Fibroblast of lung (primary cell): ENCODE measurements around the gene PRCC. TPM values are rescaled to one million over a fixed set of nuclear protein-coding genes. Genes with fewer than 3 reads are reported as not detected.

Source experiments
- DNase-seq, 2 donors: peaks; one replicate each; pipeline versions ENCODE4 v3.0.0 to v3.0.0-alpha.2; 2010; ENCODE audit warnings: low read depth in 2 of 2
- H2AFZ ChIP-seq: 2 replicates; pipeline ENCODE4 v1.5.1; 2012; ENCODE audit warnings: low read length, control low read depth, inconsistent platforms
- H3K27ac ChIP-seq: 2 replicates; pipeline ENCODE4 v1.5.1; 2011; ENCODE audit warnings: low read length, control low read depth; ENCODE audit not compliant: insufficient read depth
- H3K27me3 ChIP-seq: 2 replicates; pipeline ENCODE4 v1.5.1; 2011; ENCODE audit warnings: mild to moderate bottlenecking, low read length; ENCODE audit not compliant: control insufficient read depth, insufficient read depth
- H3K36me3 ChIP-seq: 2 replicates; pipeline ENCODE4 v1.5.1; 2011; ENCODE audit warnings: low read length; ENCODE audit not compliant: control insufficient read depth, insufficient read depth
- H3K4me1 ChIP-seq: 2 replicates; pipeline ENCODE4 v1.5.1; 2011; ENCODE audit warnings: low read length; ENCODE audit not compliant: control insufficient read depth, insufficient read depth; ENCODE audit errors: extremely low read depth
- H3K4me2 ChIP-seq: 2 replicates; pipeline ENCODE4 v1.5.1; 2011; ENCODE audit warnings: low read length, control low read depth; ENCODE audit not compliant: insufficient read depth; ENCODE audit errors: extremely low read depth
- H3K4me3 ChIP-seq, 4 experiments: fragments of 200-600 bp in 1 of 4; sonication (generic) in 1 of 4; replicated peaks in 1 of 4; 2 replicates each; pipeline ENCODE4 v1.5.1; 2011 to 2016; ENCODE audit warnings: low read length in 4 of 4, low read depth in 3 of 4, mild to moderate bottlenecking in 3 of 4, control low read depth in 2 of 4, inconsistent platforms in 1 of 4, mixed read lengths in 1 of 4; ENCODE audit not compliant: insufficient read depth in 1 of 4; ENCODE audit errors: control extremely low read depth in 1 of 4
- H3K79me2 ChIP-seq: 2 replicates; pipeline ENCODE4 v1.5.1; 2012; ENCODE audit warnings: mild to moderate bottlenecking, low read length, inconsistent platforms; ENCODE audit not compliant: control insufficient read depth, insufficient read depth
- H3K9ac ChIP-seq: 2 replicates; pipeline ENCODE4 v1.5.1; 2011; ENCODE audit warnings: mild to moderate bottlenecking, low read length, control low read depth; ENCODE audit not compliant: insufficient read depth
- H3K9me3 ChIP-seq: 2 replicates; pipeline ENCODE4 v1.5.1; 2012; ENCODE audit warnings: low read depth, low read length; ENCODE audit not compliant: control insufficient read depth, insufficient read depth
- H4K20me1 ChIP-seq: 2 replicates; pipeline ENCODE4 v1.5.1; 2011; ENCODE audit warnings: low read length; ENCODE audit not compliant: control insufficient read depth, insufficient read depth; ENCODE audit errors: extremely low read depth
- CTCF ChIP-seq, 2 donors: IDR thresholded peaks in 1 of 2; conservative IDR thresholded peaks in 1 of 2; 1 replicate in 1 of 2; 2 replicates in 1 of 2; pipeline ENCODE4 v1.5.1; 2011 to 2012; ENCODE audit warnings: low read length in 2 of 2, control low read depth in 1 of 2, inconsistent platforms in 1 of 2, low read depth in 1 of 2, mild to moderate bottlenecking in 1 of 2
- EZH2 ChIP-seq: IDR thresholded peaks from 2 replicates; pipeline ENCODE4 v1.5.1; 2012; ENCODE audit warnings: low read length, control low read depth, mild to moderate bottlenecking; ENCODE audit errors: missing control alignments
- polyA plus RNA-seq, 2 donors: library from polyadenylated mRNA; depleted of rRNA in 1 of 2; stranded (reverse) in 1 of 2; unstranded in 1 of 2; fragments of >200 nt; gene quantifications; 2 replicates each; pipeline ENCODE4 v1.2.1, GENCODE V29; 2011 to 2012; ENCODE audit warnings: missing spikeins in 1 of 2
- total RNA-seq: library from RNA; depleted of rRNA; stranded (reverse); fragments of >200 nt; gene quantifications from 2 replicates; pipeline ENCODE4 v1.2.1, GENCODE V29; 2014

PRCC gene
- total and polyA plus RNA-seq, 2 donors (not counting 1 experiment from before 2014, with no cell fraction given), result 13.2 to 52.0 TPM

- Histone ChIP-seq H3K27me3 (peaks cover 57% of the 10 kb centered on the region), H2AFZ (no peak overlapping the region), H3K4me2 (no peak overlapping the region), H4K20me1 (no peaks in the 10 kb centered on the region), H3K36me3 (no peaks in the 10 kb centered on the region), H3K9ac (no peak overlapping the region), H3K27ac (no peak overlapping the region), H3K9me3 (no peaks in the 10 kb centered on the region), H3K79me2 (no peaks in the 10 kb centered on the region), H3K4me1 (no peaks in the 10 kb centered on the region), H3K4me3 (no peak overlapping the region)
- peak; percentile 88 for TF ChIP-seq EZH2
- TF ChIP-seq CTCF (conservative IDR thresholded peaks at IDR 0.05 in 1 of 2, IDR thresholded peaks at IDR 0.05 in 1 of 2; ENCODE audit: low read depth in 1 of 2, low read length in 2 of 2), result no peak
- no peak for DNase-seq
Measured at GRCh38 chr1:156845953-156846545, 78.7 kb downstream of the PRCC start.

- no peaks in the 10 kb centered on the region for H3K4me1 ChIP-seq
- no peak overlapping the region for H3K4me3 ChIP-seq
- no peak overlapping the region for H3K27ac ChIP-seq
- TF ChIP-seq EZH2, result no peak
- TF ChIP-seq CTCF (conservative IDR thresholded peaks at IDR 0.05 in 1 of 2, IDR thresholded peaks at IDR 0.05 in 1 of 2; ENCODE audit: low read depth in 1 of 2, low read length in 2 of 2), result no peak
- no peaks in the 10 kb centered on the region for H4K20me1 ChIP-seq
- H2AFZ ChIP-seq, result no peak overlapping the region
- no peak overlapping the region for H3K4me2 ChIP-seq
- no peaks in the 10 kb centered on the region for H3K9me3 ChIP-seq
- H3K79me2 ChIP-seq, result no peaks in the 10 kb centered on the region
- H3K9ac ChIP-seq, result no peak overlapping the region
- H3K27me3 ChIP-seq, result peaks cover 59% of the 10 kb centered on the region
- no peaks in the 10 kb centered on the region for H3K36me3 ChIP-seq
- DNase-seq, result no peak
Measured at GRCh38 chr1:156846643-156847042, 79.3 kb downstream of the PRCC start.

- no peaks in the 10 kb centered on the region for H3K9me3 ChIP-seq
- H3K4me2 ChIP-seq, result no peak overlapping the region
Measured at GRCh38 chr1:156847591-156848460, 80.5 kb downstream of the PRCC start.

More at GRCh38 chr1:156847591-156848460, 80.5 kb downstream of the PRCC start:
- Histone ChIP-seq H3K4me3 (no peak overlapping the region), H3K79me2 (no peaks in the 10 kb centered on the region), H3K4me1 (peaks cover 3% of the 10 kb centered on the region), H2AFZ (no peak overlapping the region), H3K9ac (no peak overlapping the region), H3K27ac (no peak overlapping the region), H3K27me3 (peaks cover 59% of the 10 kb centered on the region), H4K20me1 (no peaks in the 10 kb centered on the region), H3K36me3 (no peaks in the 10 kb centered on the region)
- TF ChIP-seq CTCF (conservative IDR thresholded peaks at IDR 0.05 in 1 of 2, IDR thresholded peaks at IDR 0.05 in 1 of 2; ENCODE audit: low read depth in 1 of 2, low read length in 2 of 2), result no peak
- TF ChIP-seq EZH2, result peak; percentile 46
- no peak for DNase-seq
